B cell (primary cell): ENCODE results near the gene VPS26C. TPM values are rescaled to one million over a fixed set of nuclear protein-coding genes. Genes with fewer than 3 reads are reported as not detected.

Source experiments
- ATAC-seq: fragments of 200-7000 bp; cut with Tn5 transposase; one replicate; pipeline ENCODE4 v1.10.0; 2021; ENCODE audit warnings: low read depth, mild to moderate bottlenecking, moderate number of reproducible peaks, moderate library complexity
- CTCF ChIA-PET: fragments of 350-600 bp; sonication (Branson Sonifier 250); formaldehyde crosslinking; loops from one replicate; lab custom pipeline; 2021; ENCODE audit warnings: antibody characterized with exemption, inconsistent platforms; lab: Charles Lee
- POLR2A ChIA-PET: fragments of 350-600 bp; sonication (Branson Sonifier 250); formaldehyde crosslinking; loops from one replicate; lab custom pipeline; 2021; ENCODE audit warnings: antibody characterized with exemption; lab: Charles Lee
- DNase-seq: peaks from one replicate; pipeline ENCODE4 v3.0.0; 2013
- H2AFZ ChIP-seq: 2 replicates; pipeline ENCODE4 v1.6.1; 2012; ENCODE audit warnings: mild to moderate bottlenecking, low read depth, low read length; ENCODE audit not compliant: insufficient read depth, poor library complexity, severe bottlenecking
- H3K27ac ChIP-seq, 2 donors: 1 replicate in 1 of 2; 2 replicates in 1 of 2; pipeline ENCODE4 v1.5.1; 2012 to 2013; ENCODE audit warnings: low read length in 2 of 2, mild to moderate bottlenecking in 2 of 2, moderate library complexity in 1 of 2
- H3K27me3 ChIP-seq, 4 experiments: fragments of 200-600 bp in 1 of 4; sonication (generic) in 1 of 4; replicated peaks in 1 of 4; 1 replicate in 2 of 4; 2 replicates in 2 of 4; pipeline versions ENCODE4 v1.6.1 to v1.7.0; 2013 to 2016; ENCODE audit warnings: low read length in 3 of 4, mild to moderate bottlenecking in 2 of 4, mixed read lengths in 1 of 4, moderate library complexity in 1 of 4; ENCODE audit not compliant: insufficient read depth in 4 of 4, control insufficient read depth in 3 of 4; ENCODE audit errors: control extremely low read depth in 1 of 4
- H3K36me3 ChIP-seq, 2 experiments: replicated peaks in 1 of 2; 1 replicate in 1 of 2; 2 replicates in 1 of 2; pipeline versions ENCODE4 v1.6.1 to v1.7.1; 2013; ENCODE audit warnings: low read length in 1 of 2; ENCODE audit not compliant: insufficient read depth in 2 of 2, control insufficient read depth in 1 of 2; ENCODE audit errors: control extremely low read depth in 1 of 2, extremely low read depth in 1 of 2
- H3K4me1 ChIP-seq, 2 donors: fragments of 200-600 bp in 1 of 2; sonication (generic) in 1 of 2; 1 replicate in 1 of 2; 2 replicates in 1 of 2; pipeline versions ENCODE4 v1.5.1 to v1.6.1; 2013 to 2017; ENCODE audit warnings: low read length in 2 of 2; ENCODE audit not compliant: control insufficient read depth in 2 of 2, insufficient read depth in 2 of 2
- H3K4me2 ChIP-seq: replicated peaks from 2 replicates; pipeline ENCODE3; 2012; ENCODE audit warnings: mild to moderate bottlenecking, low read depth, low read length; ENCODE audit not compliant: poor library complexity, severe bottlenecking
- H3K4me3 ChIP-seq, 5 experiments: fragments of 200-600 bp in 1 of 5; sonication (generic) in 1 of 5; 1 replicate in 3 of 5; 2 replicates in 2 of 5; pipeline versions ENCODE4 v1.5.1 to v1.7.0; 2011 to 2016; ENCODE audit warnings: low read length in 4 of 5, mild to moderate bottlenecking in 4 of 5, low read depth in 2 of 5, control low read depth in 1 of 5, moderate library complexity in 1 of 5; ENCODE audit not compliant: insufficient read depth in 1 of 5; ENCODE audit errors: control extremely low read depth in 1 of 5, extremely low read depth in 1 of 5
- H3K79me2 ChIP-seq: fragments of 200-600 bp; sonication (generic); one replicate; pipeline ENCODE4 v1.6.0; 2016; ENCODE audit warnings: low read length; ENCODE audit not compliant: control insufficient read depth, insufficient read depth
- H3K9ac ChIP-seq: fragments of 200-600 bp; sonication (generic); 2 replicates; pipeline ENCODE4 v1.6.1; 2017; ENCODE audit warnings: mild to moderate bottlenecking, low read length, moderate library complexity
- H3K9me3 ChIP-seq, 3 donors: one replicate each; pipeline versions ENCODE4 v1.6.1 to v1.7.1; 2013; ENCODE audit warnings: low read length in 2 of 3; ENCODE audit not compliant: control insufficient read depth in 2 of 3, insufficient read depth in 1 of 3; ENCODE audit errors: control extremely low read depth in 1 of 3
- H4K20me1 ChIP-seq: 2 replicates; pipeline ENCODE4 v1.6.0; 2012; ENCODE audit warnings: mild to moderate bottlenecking, low read length; ENCODE audit not compliant: insufficient read depth, control insufficient read depth, poor library complexity, severe bottlenecking
- H3K27ac Mint-ChIP-seq: one replicate; pipeline ENCODE4 v1.8.0; 2021; ENCODE audit warnings: mixed read lengths
- H3K27me3 Mint-ChIP-seq: one replicate; pipeline ENCODE4 v1.8.0; 2021; ENCODE audit warnings: mixed read lengths
- H3K4me1 Mint-ChIP-seq: one replicate; pipeline ENCODE4 v1.8.0; 2021; ENCODE audit warnings: mixed read lengths
- H3K4me3 Mint-ChIP-seq: one replicate; pipeline ENCODE4 v1.8.0; 2021; ENCODE audit warnings: mixed read lengths
- H3K9me3 Mint-ChIP-seq: one replicate; pipeline ENCODE4 v1.8.0; 2022; ENCODE audit warnings: mixed read lengths; ENCODE audit not compliant: insufficient read depth
- CTCF ChIP-seq: fragments of 200-600 bp; IDR thresholded peaks from one replicate; pipeline ENCODE4 v1.8.0; 2022; ENCODE audit warnings: antibody characterized with exemption, mild to moderate bottlenecking
- EZH2 ChIP-seq: IDR thresholded peaks from 2 replicates; pipeline ENCODE4 v1.6.1; 2012; ENCODE audit warnings: borderline replicate concordance, low read depth, mild to moderate bottlenecking, moderate library complexity, low read length; ENCODE audit not compliant: insufficient read depth, poor library complexity, severe bottlenecking
- WGBS: methylation state at CpG from one replicate; pipeline ENCODE4 v1.1.5; 2013; ENCODE audit warnings: missing lambda C conversion rate; ENCODE audit not compliant: insufficient coverage; 5-methylcytosine and 5-hydroxymethylcytosine counted together
- intact Hi-C: fragments of 100-400 bp; cut with micrococcal nuclease; formaldehyde crosslinking; loops from one replicate; pipeline ENCODE4 v1.10.0; 2022
- polyA plus RNA-seq: library from polyadenylated mRNA; depleted of rRNA; stranded (reverse); fragments of >200 nt; gene quantifications from 2 replicates; pipeline ENCODE4 v1.2.3, GENCODE V29; 2012
- total RNA-seq, 2 donors: library from RNA; stranded (reverse); fragments of 120-200 nt in 1 of 2; gene quantifications; 1 replicate in 1 of 2; 2 replicates in 1 of 2; pipeline versions ENCODE4 v1.2.3 to v1.2.4, GENCODE V29; 2013 to 2022

Gene VPS26C
- total and polyA plus RNA-seq, 2 donors (not counting 1 experiment from before 2014, with no cell fraction given): 34.3 to 58.6 TPM

DNA sequence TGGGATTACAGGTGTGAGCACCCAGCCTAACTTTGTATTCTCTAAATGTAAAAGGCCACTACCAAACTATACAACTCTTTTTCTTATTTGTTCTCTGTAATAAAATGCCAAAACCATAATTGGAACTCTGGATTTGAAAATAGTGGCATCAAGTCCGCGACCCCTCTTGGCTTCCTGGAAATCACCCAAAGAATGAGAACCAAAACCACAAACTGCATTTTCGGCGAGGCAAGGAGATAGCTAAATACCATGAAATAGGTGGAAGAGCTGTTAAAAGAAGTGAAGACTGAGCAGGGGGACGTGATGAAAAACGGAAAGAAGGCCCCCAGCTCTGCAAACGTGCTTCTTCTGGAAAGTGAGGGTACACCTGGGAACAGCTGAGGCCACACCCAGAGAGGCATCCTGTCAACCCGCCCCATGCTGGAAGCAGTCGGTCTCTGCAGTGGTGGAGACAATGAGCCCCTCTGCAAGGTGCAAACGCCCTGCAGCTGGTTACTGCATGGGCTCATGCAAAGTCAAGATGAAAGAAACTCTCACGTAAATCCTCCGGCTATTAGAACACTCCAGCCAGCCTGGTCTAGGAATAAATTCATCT is 22.5 kb downstream of the VPS26C start:
- POLR2A ChIA-PET: no interaction called here
- Histone ChIP-seq H3K27me3 (no peaks in the 10 kb centered on the region), H3K4me3 (no peak overlapping the region), H3K9ac (no peak overlapping the region), H3K27ac (no peak overlapping the region), H3K79me2 (peaks cover 85% of the 10 kb centered on the region), H2AFZ (no peak overlapping the region), H3K36me3 (peaks cover 0 to 6% of the 10 kb centered on the region in 2 experiments), H3K4me2 (no peak overlapping the region), H3K9me3 (no peaks in the 10 kb centered on the region), H4K20me1 (peaks cover 84% of the 10 kb centered on the region), H3K4me1 (peaks cover 0 to 9% of the 10 kb centered on the region in 2 donors)
- ATAC-seq (no peak), DNase-seq (no peak)
- intact Hi-C loops: no loop called here
- CTCF ChIA-PET: no interaction called here
- Mint-ChIP-seq H3K9me3 (no peaks in the 10 kb centered on the region), H3K4me3 (no peak overlapping the region), H3K27me3 (no peaks in the 10 kb centered on the region), H3K4me1 (peaks cover 39% of the 10 kb centered on the region), H3K27ac (no peak overlapping the region)
- TF ChIP-seq CTCF (no peak), EZH2 (no peak)
- WGBS: 51% methylated on average over 10 of the region's 12 CpGs

DNA sequence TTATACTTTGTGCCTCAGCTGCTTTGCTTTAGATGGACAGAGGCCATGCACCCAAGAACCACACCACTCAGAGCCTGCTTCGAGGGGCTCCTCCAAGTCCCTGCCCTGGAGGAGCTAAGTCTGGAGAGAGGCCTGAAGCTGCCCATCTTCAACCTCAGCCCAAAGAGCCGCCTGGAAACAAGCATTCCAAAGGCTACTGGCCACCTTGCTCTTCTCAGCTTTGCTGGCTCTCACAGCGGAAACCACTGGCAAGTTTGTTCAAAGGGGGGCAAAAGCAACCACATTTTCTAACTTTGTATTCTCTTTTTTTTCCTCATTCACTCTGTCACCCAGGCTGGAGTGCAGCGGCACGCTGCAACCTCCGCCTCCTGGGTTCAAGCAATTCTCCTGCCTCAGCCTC is 23.2 kb downstream of the VPS26C start:
- ChIA-PET POLR2A (no interaction called here), CTCF (no interaction called here)
- no peak overlapping the region for H3K9ac ChIP-seq
- peaks cover 83% of the 10 kb centered on the region for H4K20me1 ChIP-seq
- Mint-ChIP-seq H3K9me3 (no peaks in the 10 kb centered on the region), H3K27ac (no peak overlapping the region), H3K27me3 (no peaks in the 10 kb centered on the region), H3K4me1 (peaks cover 37% of the 10 kb centered on the region), H3K4me3 (no peak overlapping the region)
- H3K4me2 ChIP-seq: no peak overlapping the region
- no peak overlapping the region for H2AFZ ChIP-seq
- TF ChIP-seq CTCF (no peak), EZH2 (no peak)
- no peaks in the 10 kb centered on the region for H3K9me3 ChIP-seq
- WGBS: 98% methylated on average over 3 of the region's 6 CpGs
- no peak for DNase-seq
- intact Hi-C loops: no loop called here
- H3K27ac ChIP-seq: no peak overlapping the region
- H3K4me1 ChIP-seq: peaks cover 0 to 9% of the 10 kb centered on the region in 2 donors
- peaks cover 79% of the 10 kb centered on the region for H3K79me2 ChIP-seq
- no peak overlapping the region for H3K4me3 ChIP-seq
- H3K36me3 ChIP-seq: peaks cover 0 to 11% of the 10 kb centered on the region in 2 experiments
- ATAC-seq: no peak
- H3K27me3 ChIP-seq: no peaks in the 10 kb centered on the region
